Parathyroid adenoma (tissue), 2 donors: ENCODE data around the gene MTFR1L.

Experiments used
- H2AFZ ChIP-seq: fragments of 300-600 bp; sonication (generic); one replicate; pipeline ENCODE4 v1.7.0; 2017; ENCODE audit warnings: antibody characterized with exemption, mild to moderate bottlenecking
- H3K27ac ChIP-seq: fragments of 300-600 bp; sonication (generic); one replicate; pipeline ENCODE4 v1.7.0; 2017
- H3K27me3 ChIP-seq: fragments of 300-600 bp; sonication (generic); one replicate; pipeline ENCODE4 v1.7.0; 2017; ENCODE audit warnings: low read length; ENCODE audit not compliant: control insufficient read depth, insufficient read depth
- H3K36me3 ChIP-seq: fragments of 300-600 bp; sonication (generic); one replicate; pipeline ENCODE4 v1.7.0; 2017; ENCODE audit warnings: low read length; ENCODE audit not compliant: control insufficient read depth, insufficient read depth
- H3K4me1 ChIP-seq: fragments of 300-600 bp; sonication (generic); one replicate; pipeline ENCODE4 v1.7.0; 2017; ENCODE audit warnings: control low read depth
- H3K4me2 ChIP-seq: fragments of 300-600 bp; sonication (generic); one replicate; pipeline ENCODE4 v1.7.0; 2017; ENCODE audit warnings: low read length
- H3K4me3 ChIP-seq: fragments of 300-600 bp; sonication (generic); one replicate; pipeline ENCODE4 v1.7.0; 2017; ENCODE audit warnings: low read depth, low read length
- H3K79me2 ChIP-seq: fragments of 300-600 bp; sonication (generic); one replicate; pipeline ENCODE4 v1.7.0; 2017; ENCODE audit warnings: control low read depth
- H3K9ac ChIP-seq: fragments of 300-600 bp; sonication (generic); one replicate; pipeline ENCODE4 v1.7.0; 2017; ENCODE audit warnings: mild to moderate bottlenecking
- H3K9me3 ChIP-seq: fragments of 300-600 bp; sonication (generic); one replicate; pipeline ENCODE4 v1.7.0; 2017; ENCODE audit warnings: low read length; ENCODE audit not compliant: control insufficient read depth
- TF ChIP-seq, protein P1 (sequence below): fragments of 300-600 bp; sonication (generic); IDR thresholded peaks from one replicate; pipeline ENCODE4 v1.7.0; 2017; ENCODE audit warnings: antibody characterized with exemption, mild to moderate bottlenecking
- donor health status: primary hyperparathyroidism.

MTFR1L gene

DNA sequence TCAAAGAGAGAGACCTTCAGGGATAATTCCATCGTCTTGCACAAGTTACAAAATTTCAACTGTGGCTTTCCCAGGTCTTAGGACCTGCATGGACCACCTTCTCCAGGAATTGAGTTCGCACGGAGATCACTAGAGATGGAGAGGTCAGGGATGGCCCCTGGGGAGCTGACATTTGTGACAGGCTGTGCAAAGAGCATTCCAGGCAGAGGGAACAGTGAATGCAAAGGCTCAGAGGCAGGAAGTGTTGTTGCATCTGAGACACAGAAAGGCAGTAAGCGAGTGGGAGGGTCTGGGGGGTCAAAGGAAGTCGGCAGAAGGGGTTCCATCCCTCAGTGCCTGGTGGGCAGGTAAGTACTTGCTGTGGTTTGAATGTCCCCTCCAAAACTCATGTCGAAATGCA is 29.3 kb upstream of the MTFR1L start:
- no peaks in the 10 kb centered on the region for H3K4me1 ChIP-seq
- no peak overlapping the region for H3K4me2 ChIP-seq
- TF ChIP-seq, protein P1, sequence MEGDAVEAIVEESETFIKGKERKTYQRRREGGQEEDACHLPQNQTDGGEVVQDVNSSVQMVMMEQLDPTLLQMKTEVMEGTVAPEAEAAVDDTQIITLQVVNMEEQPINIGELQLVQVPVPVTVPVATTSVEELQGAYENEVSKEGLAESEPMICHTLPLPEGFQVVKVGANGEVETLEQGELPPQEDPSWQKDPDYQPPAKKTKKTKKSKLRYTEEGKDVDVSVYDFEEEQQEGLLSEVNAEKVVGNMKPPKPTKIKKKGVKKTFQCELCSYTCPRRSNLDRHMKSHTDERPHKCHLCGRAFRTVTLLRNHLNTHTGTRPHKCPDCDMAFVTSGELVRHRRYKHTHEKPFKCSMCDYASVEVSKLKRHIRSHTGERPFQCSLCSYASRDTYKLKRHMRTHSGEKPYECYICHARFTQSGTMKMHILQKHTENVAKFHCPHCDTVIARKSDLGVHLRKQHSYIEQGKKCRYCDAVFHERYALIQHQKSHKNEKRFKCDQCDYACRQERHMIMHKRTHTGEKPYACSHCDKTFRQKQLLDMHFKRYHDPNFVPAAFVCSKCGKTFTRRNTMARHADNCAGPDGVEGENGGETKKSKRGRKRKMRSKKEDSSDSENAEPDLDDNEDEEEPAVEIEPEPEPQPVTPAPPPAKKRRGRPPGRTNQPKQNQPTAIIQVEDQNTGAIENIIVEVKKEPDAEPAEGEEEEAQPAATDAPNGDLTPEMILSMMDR = no peak

DNA sequence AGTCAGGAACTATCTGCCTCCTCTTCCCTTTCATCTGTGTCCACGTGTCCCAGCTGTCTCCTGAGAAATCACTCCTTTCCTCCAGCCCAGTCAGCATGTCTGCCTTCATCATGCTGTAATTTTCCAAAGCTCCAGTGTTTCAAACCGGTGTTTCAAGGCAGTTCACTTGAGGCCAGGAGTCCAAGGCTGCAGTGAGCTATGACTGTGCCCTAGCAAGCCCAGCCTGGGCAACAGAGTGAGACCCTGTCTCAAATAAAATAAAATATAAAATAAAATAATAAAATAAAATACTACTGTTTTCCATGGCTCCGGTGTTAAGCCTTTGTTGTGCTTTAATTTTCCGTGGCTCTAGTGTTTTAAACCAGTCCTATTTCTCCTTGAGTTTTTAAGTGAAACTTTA is 27.6 kb upstream of the MTFR1L start:
- H3K9me3 ChIP-seq = no peaks in the 10 kb centered on the region
- H3K9ac ChIP-seq = no peak overlapping the region
- TF ChIP-seq, protein P1 = no peak
- H2AFZ ChIP-seq = no peak overlapping the region
- H3K4me1 ChIP-seq = no peaks in the 10 kb centered on the region
- no peaks in the 10 kb centered on the region for H3K79me2 ChIP-seq
- H3K27me3 ChIP-seq = no peaks in the 10 kb centered on the region
- H3K4me3 ChIP-seq = no peak overlapping the region
- H3K27ac ChIP-seq = no peak overlapping the region
- H3K4me2 ChIP-seq = no peak overlapping the region
- no peaks in the 10 kb centered on the region for H3K36me3 ChIP-seq

More for the DNA sequence above, 29.3 kb upstream of the MTFR1L start:
- no peaks in the 10 kb centered on the region for H3K27me3 ChIP-seq
- no peak overlapping the region for H2AFZ ChIP-seq
- no peak overlapping the region for H3K27ac ChIP-seq
- no peak overlapping the region for H3K9ac ChIP-seq
- no peaks in the 10 kb centered on the region for H3K36me3 ChIP-seq
- H3K9me3 ChIP-seq = no peaks in the 10 kb centered on the region
- H3K79me2 ChIP-seq = no peaks in the 10 kb centered on the region
- no peak overlapping the region for H3K4me3 ChIP-seq

DNA sequence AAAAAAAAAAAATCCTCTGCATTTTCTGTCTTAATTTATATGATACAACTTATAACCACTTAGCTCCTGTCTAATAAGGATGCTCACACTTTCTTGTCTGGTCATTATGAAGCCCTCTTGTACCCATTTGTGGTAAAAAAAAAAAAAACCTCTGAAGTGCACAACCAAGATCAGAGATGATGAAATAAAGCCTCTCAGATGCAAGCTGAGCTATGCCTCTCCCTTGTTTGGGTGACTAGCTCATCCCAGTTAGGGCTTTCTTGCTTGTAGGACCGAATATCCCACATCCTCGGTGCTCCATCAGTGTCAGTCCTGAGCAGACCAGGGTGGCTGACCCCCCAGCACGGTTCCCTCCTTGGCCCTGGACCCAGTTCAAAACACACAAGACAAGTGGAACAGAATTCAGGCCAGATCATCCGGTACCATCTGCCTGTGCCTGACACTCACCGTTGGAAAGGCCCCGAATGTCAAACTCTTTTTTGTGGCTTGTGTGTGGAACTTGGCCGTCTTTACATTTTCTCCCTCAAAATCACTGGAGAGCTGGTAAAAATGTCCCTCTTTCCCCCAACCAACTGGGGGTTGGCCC is 26.1 kb upstream of the MTFR1L start:
- TF ChIP-seq, protein P1 = no peak
- no peak overlapping the region for H2AFZ ChIP-seq
- H3K4me3 ChIP-seq = no peak overlapping the region
- no peak overlapping the region for H3K4me2 ChIP-seq
- no peaks in the 10 kb centered on the region for H3K79me2 ChIP-seq
- H3K9ac ChIP-seq = no peak overlapping the region
- no peaks in the 10 kb centered on the region for H3K9me3 ChIP-seq
- no peaks in the 10 kb centered on the region for H3K27me3 ChIP-seq
- no peaks in the 10 kb centered on the region for H3K4me1 ChIP-seq
- no peaks in the 10 kb centered on the region for H3K36me3 ChIP-seq
- no peak overlapping the region for H3K27ac ChIP-seq

DNA sequence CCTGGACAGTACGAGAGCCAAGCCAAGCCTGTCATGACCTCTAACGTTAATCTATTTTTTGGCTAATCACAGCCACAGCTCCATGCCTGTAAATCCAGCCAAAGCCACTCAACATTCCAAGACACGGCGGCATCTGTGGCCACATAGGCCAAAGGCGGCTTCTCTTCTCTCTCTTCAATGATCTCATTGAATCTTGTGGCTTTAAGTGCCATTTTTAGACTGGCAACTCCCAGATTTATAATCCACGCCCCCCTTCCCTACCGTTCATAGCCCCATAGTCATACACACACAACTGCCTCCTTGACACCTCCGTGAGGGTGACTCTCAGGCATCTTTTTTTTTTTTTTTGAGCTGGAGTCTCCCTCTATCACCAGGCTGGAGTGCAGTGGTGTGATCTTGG is 25.4 kb upstream of the MTFR1L start:
- Histone ChIP-seq H3K27me3 (no peaks in the 10 kb centered on the region), H3K79me2 (no peaks in the 10 kb centered on the region), H3K4me1 (no peaks in the 10 kb centered on the region), H3K27ac (no peak overlapping the region), H3K4me2 (no peak overlapping the region), H3K36me3 (no peaks in the 10 kb centered on the region), H3K9me3 (no peaks in the 10 kb centered on the region), H2AFZ (no peak overlapping the region), H3K9ac (no peak overlapping the region), H3K4me3 (no peak overlapping the region)
- TF ChIP-seq, protein P1 = no peak

DNA sequence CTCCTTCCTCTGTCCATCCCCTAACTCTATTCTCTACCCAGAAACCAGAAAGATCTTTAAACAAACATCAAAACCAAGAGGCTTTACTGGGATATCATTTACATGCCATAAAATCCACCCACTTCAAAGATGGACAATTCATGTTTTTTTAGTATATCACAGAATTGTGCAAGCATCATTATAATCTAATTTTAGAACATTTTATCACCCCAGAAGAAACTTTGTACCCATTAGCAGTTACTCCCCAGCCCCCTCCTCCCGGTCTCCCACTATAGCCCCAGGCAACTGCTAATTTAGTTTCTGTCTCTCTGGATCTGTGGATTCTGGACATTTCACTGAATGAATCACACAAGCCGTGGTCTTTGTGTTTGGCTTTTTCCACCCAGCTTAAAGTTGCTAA is 24.5 kb upstream of the MTFR1L start:
- no peak overlapping the region for H3K4me3 ChIP-seq
- no peak overlapping the region for H2AFZ ChIP-seq
- no peaks in the 10 kb centered on the region for H3K36me3 ChIP-seq
- H3K4me1 ChIP-seq = no peaks in the 10 kb centered on the region
- no peak overlapping the region for H3K9ac ChIP-seq
- TF ChIP-seq, protein P1 = no peak
- no peaks in the 10 kb centered on the region for H3K79me2 ChIP-seq
- no peaks in the 10 kb centered on the region for H3K27me3 ChIP-seq
- H3K9me3 ChIP-seq = no peaks in the 10 kb centered on the region
- no peak overlapping the region for H3K4me2 ChIP-seq
- H3K27ac ChIP-seq = no peak overlapping the region
